Transverse colon (tissue), 3 donors: ENCODE results near the gene DHRS3.
A peak's percentile ranks its signal among the peaks of the same experiment; 100 is the strongest.

Experiments used
- CTCF ChIP-seq, 5 experiments: fragments of 200-600 bp in 3 of 5; fragments of 450-650 bp in 2 of 5; sonication (generic) in 3 of 5; IDR thresholded peaks; 1 replicate in 2 of 5; 2 replicates in 3 of 5; pipeline ENCODE4 v1.5.1; 2016 to 2017; ENCODE audit warnings: antibody characterized with exemption in 5 of 5, inconsistent platforms in 3 of 5, mild to moderate bottlenecking in 2 of 5, moderate library complexity in 1 of 5
- EP300 ChIP-seq: sonication (generic); formaldehyde crosslinking; IDR thresholded peaks from one replicate; pipeline ENCODE4 v1.6.1; 2017; ENCODE audit warnings: antibody characterized with exemption, low read depth

- TF ChIP-seq CTCF (IDR thresholded peaks at IDR 0.05) (peak; percentile 95 to 99 (median 97)), EP300 (no peak)
Observed at GRCh38 chr1:12619792-12620487, 1.9 kb upstream of the DHRS3 start.
